Adrenal gland (tissue), 12 donors: Measurements from ENCODE around the gene SNED1. TPM values are rescaled to one million over a fixed set of nuclear protein-coding genes. Genes with fewer than 3 reads are reported as not detected.

Experiments used
- DNase-seq, 7 donors: peaks; one replicate each; pipeline ENCODE4 v3.0.0-alpha.2; 2019 to 2020
- H3K27ac ChIP-seq, 5 donors: fragments of 200-600 bp; sonication (generic) in 4 of 5; 1 replicate in 3 of 5; 2 replicates in 2 of 5; pipeline versions ENCODE4 v1.5.1 to v1.8.0; 2016 to 2020; ENCODE audit warnings: mild to moderate bottlenecking in 1 of 5
- H3K27me3 ChIP-seq: fragments of 200-600 bp; 2 replicates; pipeline ENCODE4 v1.8.0; 2021
- H3K36me3 ChIP-seq, 2 donors: fragments of 200-600 bp; replicated peaks in 1 of 2; 1 replicate in 1 of 2; 2 replicates in 1 of 2; pipeline versions ENCODE4 v1.5.1 to v1.8.0; 2018 to 2022
- H3K4me1 ChIP-seq, 2 donors: fragments of 200-600 bp; replicated peaks in 1 of 2; 1 replicate in 1 of 2; 2 replicates in 1 of 2; pipeline versions ENCODE4 v1.5.1 to v1.8.0; 2018 to 2021
- H3K4me3 ChIP-seq, 4 donors: fragments of 200-600 bp; sonication (generic) in 3 of 4; one replicate each; pipeline ENCODE4 v1.5.1; 2016 to 2018
- H3K9me3 ChIP-seq, 3 donors: fragments of 200-600 bp; sonication (generic) in 1 of 3; replicated peaks in 1 of 3; 1 replicate in 2 of 3; 2 replicates in 1 of 3; pipeline versions ENCODE4 v1.5.1 to v1.8.0; 2016 to 2021
- POLR2A ChIP-seq, 2 donors: fragments of 450-650 bp; IDR thresholded peaks; one replicate each; pipeline ENCODE4 v1.6.1; 2017; ENCODE audit warnings: antibody characterized with exemption in 2 of 2, mild to moderate bottlenecking in 2 of 2, moderate library complexity in 1 of 2
- WGBS, 4 donors: extraction: QIAGEN DNeasy Blood & Tissue Kit in 2 of 4; methylation state at CpG; one replicate each; pipeline versions ENCODE4 v1.1.5 to v1.1.7; 2013 to 2017; 5-methylcytosine and 5-hydroxymethylcytosine counted together
- intact Hi-C, 2 donors: fragments of 100-400 bp; cut with DNase I; formaldehyde crosslinking; loops; one replicate each; pipeline versions ENCODE4 v1.14.1 to v1.15.0; 2022 to 2023
- polyA plus RNA-seq, 3 donors: library from polyadenylated mRNA; stranded (reverse); fragments of 200-250 nt in 2 of 3; fragments of 350-450 nt in 1 of 3; fragmentation: Illumina TruSeq in 1 of 3; extraction: RNeasy Lipid Tissue Mini Kit (QIAGEN cat#74804) in 1 of 3; gene quantifications; one replicate each; pipeline ENCODE4 v1.2.3, GENCODE V29; 2013 to 2014
- total RNA-seq, 9 donors: library from RNA; depleted of rRNA in 4 of 9; stranded (reverse); fragments of >200 nt in 4 of 9; fragments of 120-200 nt in 1 of 9; fragmentation: NEBNext Ultra II Directional in 1 of 9; extraction: Animal tissue kit (Norgen Biotek cat#: 25700) in 1 of 9; gene quantifications; one replicate each; pipeline versions ENCODE4 v1.1.0 to v1.2.4, GENCODE V29; 2013 to 2023
- TF ChIP-seq, protein P1 (sequence below), 6 experiments: fragments of 450-650 bp in 4 of 6; fragments of 200-600 bp in 2 of 6; sonication (generic) in 1 of 6; IDR thresholded peaks; 1 replicate in 5 of 6; 2 replicates in 1 of 6; pipeline versions ENCODE4 v1.5.1 to v1.8.0; 2016 to 2021; ENCODE audit warnings: antibody characterized with exemption in 6 of 6, mild to moderate bottlenecking in 2 of 6, moderate library complexity in 1 of 6
- donor health status: healthy with polysubstance abuse.
- donor health status: Bipolar disorder and iron deficiency.
- donor health status: DM: yes; HTN: yes; CAD: no.
- donor health status: DM: no; HTN: no; CAD: no.
- donor health status: DM: no; HTN: no; CAD: no.
- donor health status: DM: yes; HTN: yes; CAD: no.

The SNED1 gene
- total and polyA plus RNA-seq, 12 donors = 3.1 to 59.5 (median 22.9) TPM

GRCh38 chr2:241039416-241039815 lies 41.0 kb downstream of the SNED1 start:
- Histone ChIP-seq H3K27me3 (no peaks in the 10 kb centered on the region), H3K9me3 (no peaks in the 10 kb centered on the region), H3K36me3 (peaks cover 0 to 5% of the 10 kb centered on the region in 2 donors), H3K4me1 (no peaks in the 10 kb centered on the region), H3K4me3 (no peak overlapping the region), H3K27ac (no peak overlapping the region)
- 93 to 97% (median 95%) methylated on average over 4 of the region's 4 CpGs; no CpG with 5 or more reads in 1 of the 4 donors for WGBS, 4 donors
- TF ChIP-seq, protein P1, sequence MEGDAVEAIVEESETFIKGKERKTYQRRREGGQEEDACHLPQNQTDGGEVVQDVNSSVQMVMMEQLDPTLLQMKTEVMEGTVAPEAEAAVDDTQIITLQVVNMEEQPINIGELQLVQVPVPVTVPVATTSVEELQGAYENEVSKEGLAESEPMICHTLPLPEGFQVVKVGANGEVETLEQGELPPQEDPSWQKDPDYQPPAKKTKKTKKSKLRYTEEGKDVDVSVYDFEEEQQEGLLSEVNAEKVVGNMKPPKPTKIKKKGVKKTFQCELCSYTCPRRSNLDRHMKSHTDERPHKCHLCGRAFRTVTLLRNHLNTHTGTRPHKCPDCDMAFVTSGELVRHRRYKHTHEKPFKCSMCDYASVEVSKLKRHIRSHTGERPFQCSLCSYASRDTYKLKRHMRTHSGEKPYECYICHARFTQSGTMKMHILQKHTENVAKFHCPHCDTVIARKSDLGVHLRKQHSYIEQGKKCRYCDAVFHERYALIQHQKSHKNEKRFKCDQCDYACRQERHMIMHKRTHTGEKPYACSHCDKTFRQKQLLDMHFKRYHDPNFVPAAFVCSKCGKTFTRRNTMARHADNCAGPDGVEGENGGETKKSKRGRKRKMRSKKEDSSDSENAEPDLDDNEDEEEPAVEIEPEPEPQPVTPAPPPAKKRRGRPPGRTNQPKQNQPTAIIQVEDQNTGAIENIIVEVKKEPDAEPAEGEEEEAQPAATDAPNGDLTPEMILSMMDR (IDR thresholded peaks at IDR 0.05) = no peak
- TF ChIP-seq POLR2A (IDR thresholded peaks at IDR 0.05) = no peak
- intact Hi-C loops = no loop called here
- DNase-seq = peak in 1 of 7 donors; percentile 15

DNA sequence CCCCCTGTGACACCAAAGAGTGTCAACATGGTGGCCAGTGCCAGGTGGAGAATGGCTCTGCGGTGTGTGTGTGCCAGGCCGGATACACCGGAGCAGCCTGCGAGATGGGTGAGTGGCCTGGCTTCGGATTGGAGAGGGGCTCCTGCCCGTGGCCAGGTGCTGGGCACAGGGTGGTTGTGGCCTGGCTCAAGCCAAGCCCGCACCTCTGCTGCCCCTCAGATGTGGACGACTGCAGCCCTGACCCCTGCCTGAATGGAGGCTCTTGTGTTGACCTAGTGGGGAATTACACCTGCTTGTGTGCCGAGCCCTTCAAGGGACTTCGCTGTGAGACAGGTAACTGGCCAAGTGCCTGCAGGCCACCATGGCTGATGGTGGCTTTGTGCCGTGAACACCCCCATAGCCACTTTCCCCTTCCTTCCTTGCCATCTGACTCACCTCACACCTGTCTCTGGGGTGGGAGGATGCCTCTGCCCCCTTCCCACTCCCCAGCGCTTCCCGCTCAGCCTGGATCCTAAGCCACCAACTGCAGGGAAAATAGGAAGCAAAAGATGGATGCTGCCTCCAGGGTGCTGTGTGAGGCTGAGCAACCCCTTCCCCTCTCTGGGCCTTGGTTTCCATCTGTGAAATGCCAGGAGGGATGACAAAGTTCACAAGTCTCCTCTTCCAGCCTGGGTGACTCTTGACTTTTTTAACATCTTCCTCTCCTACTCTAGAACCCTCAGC lies 41.8 kb downstream of the SNED1 start:
- Histone ChIP-seq H3K27me3 (no peaks in the 10 kb centered on the region), H3K9me3 (no peaks in the 10 kb centered on the region), H3K36me3 (peaks cover 0 to 5% of the 10 kb centered on the region in 2 donors), H3K27ac (no peak overlapping the region), H3K4me3 (no peak overlapping the region), H3K4me1 (no peaks in the 10 kb centered on the region)
- DNase-seq = peak in 1 of 7 donors; percentile 36
- 93 to 98% (median 96%) methylated on average over 7 to 13 of the region's 13 CpGs for WGBS, 4 donors
- intact Hi-C loops = no loop called here
- TF ChIP-seq POLR2A (IDR thresholded peaks at IDR 0.05) = no peak
- TF ChIP-seq, protein P1 (IDR thresholded peaks at IDR 0.05) = no peak

GRCh38 chr2:241041589-241042158 lies 43.3 kb downstream of the SNED1 start:
- intact Hi-C loops = no loop called here
- peak in 1 of 7 donors; percentile 17 for DNase-seq
- WGBS, 4 donors = 71 to 82% (median 76%) methylated on average over 5 of the region's 5 CpGs

GRCh38 chr2:241043581-241043980 lies 45.2 kb downstream of the SNED1 start:
- Histone ChIP-seq H3K4me3 (no peak overlapping the region), H3K9me3 (no peaks in the 10 kb centered on the region), H3K36me3 (peaks cover 0 to 5% of the 10 kb centered on the region in 2 donors), H3K27me3 (no peaks in the 10 kb centered on the region), H3K4me1 (no peaks in the 10 kb centered on the region), H3K27ac (no peak overlapping the region)
- intact Hi-C loops = no loop called here
- DNase-seq = no peak
- TF ChIP-seq, protein P1 (IDR thresholded peaks at IDR 0.05) = no peak
- TF ChIP-seq POLR2A (IDR thresholded peaks at IDR 0.05) = no peak

More at GRCh38 chr2:241041589-241042158, 43.3 kb downstream of the SNED1 start:
- no peak overlapping the region for H3K27ac ChIP-seq
- H3K9me3 ChIP-seq = no peaks in the 10 kb centered on the region
- H3K36me3 ChIP-seq = peaks cover 0 to 5% of the 10 kb centered on the region in 2 donors
- TF ChIP-seq, protein P1 (IDR thresholded peaks at IDR 0.05) = no peak
- no peak for TF ChIP-seq POLR2A (IDR thresholded peaks at IDR 0.05)
- no peak overlapping the region for H3K4me3 ChIP-seq
- no peaks in the 10 kb centered on the region for H3K27me3 ChIP-seq
- no peaks in the 10 kb centered on the region for H3K4me1 ChIP-seq
